SH-SY5Y (cell line): ENCODE data around the gene PLD5.

Source experiments
- GATA2 ChIP-seq: IDR thresholded peaks from 2 replicates; pipeline ENCODE4 v1.6.1; 2011; ENCODE audit warnings: mild to moderate bottlenecking, low read depth, low read length
- GATA3 ChIP-seq: IDR thresholded peaks from 2 replicates; pipeline ENCODE4 v1.6.1; 2011; ENCODE audit warnings: low read depth, mild to moderate bottlenecking, low read length, moderate library complexity

DNA sequence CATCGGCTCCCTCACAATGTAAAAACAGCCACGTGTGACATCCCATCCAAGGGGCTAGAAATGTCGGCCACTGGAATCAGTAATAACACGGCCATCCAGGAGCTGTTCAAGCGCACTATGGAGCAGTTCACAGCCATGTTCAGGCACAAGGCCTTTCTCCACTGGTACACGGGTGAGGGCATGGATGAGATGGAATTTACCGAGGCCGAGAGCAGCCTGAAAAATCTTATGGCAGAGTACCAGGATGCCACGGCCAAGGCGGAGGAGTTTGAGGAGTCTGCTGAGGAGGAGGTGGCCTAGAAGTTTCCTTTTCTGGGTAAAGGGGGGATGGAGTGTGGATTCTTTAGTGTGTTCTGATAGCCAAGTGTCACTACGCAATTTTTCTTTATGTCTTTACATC is 464.5 kb downstream of the PLD5 start:
- TF ChIP-seq GATA2 (no peak), GATA3 (no peak)
